Measurements from ENCODE around the gene INTS14. TPM values are rescaled to one million over a fixed set of nuclear protein-coding genes. Genes with fewer than 3 reads are reported as not detected.

INTS14 gene
- total and polyA plus RNA-seq, 9 of the 15 experiments (the other 6 are each of a cell fraction or from before 2014, with no cell fraction given), result 30.5 to 92.4 (median 46.5) TPM

DNA sequence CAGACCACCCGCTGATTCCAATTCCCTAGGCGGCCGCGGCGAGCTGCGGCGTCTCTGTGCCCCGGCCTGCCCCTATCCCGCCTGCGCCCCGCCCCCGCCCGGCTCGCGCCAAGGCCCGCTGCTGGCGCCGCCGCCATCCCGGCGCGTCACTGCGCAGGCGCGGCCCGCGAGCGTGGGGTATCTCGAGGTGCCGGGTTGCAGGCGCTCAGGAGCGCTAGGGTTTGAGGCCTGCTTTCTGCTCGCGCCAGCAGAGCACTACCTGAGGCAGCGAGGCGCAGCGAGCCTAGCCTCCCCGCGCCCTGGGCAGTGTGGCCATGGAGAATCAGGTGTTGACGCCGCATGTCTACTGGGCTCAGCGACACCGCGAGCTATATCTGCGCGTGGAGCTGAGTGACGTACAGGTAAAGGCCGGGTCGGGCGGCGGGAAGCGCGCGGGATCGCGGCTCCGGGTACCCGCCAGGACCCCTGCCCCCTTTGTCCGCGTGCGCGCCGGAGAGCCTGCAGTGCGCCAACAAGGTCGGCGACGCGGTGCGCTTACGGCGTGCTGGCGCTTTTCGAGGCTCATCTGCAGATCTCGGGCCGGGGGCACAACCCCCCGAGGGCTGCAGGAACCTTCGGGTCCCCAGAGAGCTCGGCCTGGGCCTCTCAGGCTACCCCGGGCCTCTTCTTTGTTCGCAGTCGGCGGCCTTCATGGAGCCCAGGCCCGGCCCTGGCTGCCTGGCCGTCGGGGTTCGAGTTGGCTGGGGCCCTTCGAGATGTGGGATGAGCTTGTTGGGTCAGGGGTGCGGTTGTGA is 80.4 kb downstream of the INTS14 start, which contains the start of gene HACD3 (continued):
- TF ChIP-seq ESRRA (IDR thresholded peaks at IDR 0.05; ENCODE audit: borderline replicate concordance, low read depth) (peak; percentile 38; the same call in 1 of the 2 replicates), CTBP1 (IDR thresholded peaks at IDR 0.05; ENCODE audit: borderline replicate concordance) (peak; percentile 67), ZNF41 (CRISPR knock-in tag; conservative IDR thresholded peaks at IDR 0.05) (no peak), ZNF57 (CRISPR knock-in tag; IDR thresholded peaks at IDR 0.05) (no peak), ZNF232 (CRISPR knock-in tag; IDR thresholded peaks at IDR 0.05) (0 out of 2 replicates have a peak, but pooled peaks have one; percentile 61), EZH2 (IDR thresholded peaks at IDR 0.05; ENCODE audit: borderline replicate concordance, low read depth, low read length) (no peak), HDAC2 (IDR thresholded peaks at IDR 0.05) (peak; percentile 12; the same call in 1 of the 2 replicates), ZNF785 (CRISPR knock-in tag; IDR thresholded peaks at IDR 0.05) (no peak), TSC22D4 (tag; IDR thresholded peaks at IDR 0.05) (no peak), ZNF644 (tag; IDR thresholded peaks at IDR 0.05; ENCODE audit: low read depth) (no peak), TAF9B (IDR thresholded peaks at IDR 0.05; ENCODE audit: partially characterized antibody) (no peak), CHCHD3 (CRISPR knock-in tag; IDR thresholded peaks at IDR 0.05) (no peak), IFI16 (CRISPR knock-in tag; IDR thresholded peaks at IDR 0.05) (no peak), ZFX (CRISPR knock-in tag; IDR thresholded peaks at IDR 0.05) (peak; percentile 97), ZNF184 (CRISPR knock-in tag; IDR thresholded peaks at IDR 0.05) (no peak), ZNF146 (CRISPR knock-in tag; IDR thresholded peaks at IDR 0.05; ENCODE audit: unreplicated experiment) (no peak)
- TF ChIP-seq, protein P1, sequence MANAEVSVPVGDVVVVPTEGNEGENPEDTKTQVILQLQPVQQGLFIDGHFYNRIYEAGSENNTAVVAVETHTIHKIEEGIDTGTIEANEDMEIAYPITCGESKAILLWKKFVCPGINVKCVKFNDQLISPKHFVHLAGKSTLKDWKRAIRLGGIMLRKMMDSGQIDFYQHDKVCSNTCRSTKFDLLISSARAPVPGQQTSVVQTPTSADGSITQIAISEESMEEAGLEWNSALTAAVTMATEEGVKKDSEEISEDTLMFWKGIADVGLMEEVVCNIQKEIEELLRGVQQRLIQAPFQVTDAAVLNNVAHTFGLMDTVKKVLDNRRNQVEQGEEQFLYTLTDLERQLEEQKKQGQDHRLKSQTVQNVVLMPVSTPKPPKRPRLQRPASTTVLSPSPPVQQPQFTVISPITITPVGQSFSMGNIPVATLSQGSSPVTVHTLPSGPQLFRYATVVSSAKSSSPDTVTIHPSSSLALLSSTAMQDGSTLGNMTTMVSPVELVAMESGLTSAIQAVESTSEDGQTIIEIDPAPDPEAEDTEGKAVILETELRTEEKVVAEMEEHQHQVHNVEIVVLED (CRISPR knock-in tag; IDR thresholded peaks at IDR 0.05), result peak; percentile 50; the same call in 1 of the 2 replicates
- TF ChIP-seq, protein P2, sequence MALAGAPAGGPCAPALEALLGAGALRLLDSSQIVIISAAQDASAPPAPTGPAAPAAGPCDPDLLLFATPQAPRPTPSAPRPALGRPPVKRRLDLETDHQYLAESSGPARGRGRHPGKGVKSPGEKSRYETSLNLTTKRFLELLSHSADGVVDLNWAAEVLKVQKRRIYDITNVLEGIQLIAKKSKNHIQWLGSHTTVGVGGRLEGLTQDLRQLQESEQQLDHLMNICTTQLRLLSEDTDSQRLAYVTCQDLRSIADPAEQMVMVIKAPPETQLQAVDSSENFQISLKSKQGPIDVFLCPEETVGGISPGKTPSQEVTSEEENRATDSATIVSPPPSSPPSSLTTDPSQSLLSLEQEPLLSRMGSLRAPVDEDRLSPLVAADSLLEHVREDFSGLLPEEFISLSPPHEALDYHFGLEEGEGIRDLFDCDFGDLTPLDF (CRISPR knock-in tag; IDR thresholded peaks at IDR 0.05), result peak; percentile 87
- TF ChIP-seq, protein P3, sequence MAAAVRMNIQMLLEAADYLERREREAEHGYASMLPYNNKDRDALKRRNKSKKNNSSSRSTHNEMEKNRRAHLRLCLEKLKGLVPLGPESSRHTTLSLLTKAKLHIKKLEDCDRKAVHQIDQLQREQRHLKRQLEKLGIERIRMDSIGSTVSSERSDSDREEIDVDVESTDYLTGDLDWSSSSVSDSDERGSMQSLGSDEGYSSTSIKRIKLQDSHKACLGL (CRISPR knock-in tag; IDR thresholded peaks at IDR 0.05; ENCODE audit: borderline replicate concordance, poor library complexity, severe bottlenecking), result no peak
- TF ChIP-seq, protein P4, sequence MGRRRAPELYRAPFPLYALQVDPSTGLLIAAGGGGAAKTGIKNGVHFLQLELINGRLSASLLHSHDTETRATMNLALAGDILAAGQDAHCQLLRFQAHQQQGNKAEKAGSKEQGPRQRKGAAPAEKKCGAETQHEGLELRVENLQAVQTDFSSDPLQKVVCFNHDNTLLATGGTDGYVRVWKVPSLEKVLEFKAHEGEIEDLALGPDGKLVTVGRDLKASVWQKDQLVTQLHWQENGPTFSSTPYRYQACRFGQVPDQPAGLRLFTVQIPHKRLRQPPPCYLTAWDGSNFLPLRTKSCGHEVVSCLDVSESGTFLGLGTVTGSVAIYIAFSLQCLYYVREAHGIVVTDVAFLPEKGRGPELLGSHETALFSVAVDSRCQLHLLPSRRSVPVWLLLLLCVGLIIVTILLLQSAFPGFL (CRISPR knock-in tag; IDR thresholded peaks at IDR 0.05), result no peak
- TF ChIP-seq, protein P5, sequence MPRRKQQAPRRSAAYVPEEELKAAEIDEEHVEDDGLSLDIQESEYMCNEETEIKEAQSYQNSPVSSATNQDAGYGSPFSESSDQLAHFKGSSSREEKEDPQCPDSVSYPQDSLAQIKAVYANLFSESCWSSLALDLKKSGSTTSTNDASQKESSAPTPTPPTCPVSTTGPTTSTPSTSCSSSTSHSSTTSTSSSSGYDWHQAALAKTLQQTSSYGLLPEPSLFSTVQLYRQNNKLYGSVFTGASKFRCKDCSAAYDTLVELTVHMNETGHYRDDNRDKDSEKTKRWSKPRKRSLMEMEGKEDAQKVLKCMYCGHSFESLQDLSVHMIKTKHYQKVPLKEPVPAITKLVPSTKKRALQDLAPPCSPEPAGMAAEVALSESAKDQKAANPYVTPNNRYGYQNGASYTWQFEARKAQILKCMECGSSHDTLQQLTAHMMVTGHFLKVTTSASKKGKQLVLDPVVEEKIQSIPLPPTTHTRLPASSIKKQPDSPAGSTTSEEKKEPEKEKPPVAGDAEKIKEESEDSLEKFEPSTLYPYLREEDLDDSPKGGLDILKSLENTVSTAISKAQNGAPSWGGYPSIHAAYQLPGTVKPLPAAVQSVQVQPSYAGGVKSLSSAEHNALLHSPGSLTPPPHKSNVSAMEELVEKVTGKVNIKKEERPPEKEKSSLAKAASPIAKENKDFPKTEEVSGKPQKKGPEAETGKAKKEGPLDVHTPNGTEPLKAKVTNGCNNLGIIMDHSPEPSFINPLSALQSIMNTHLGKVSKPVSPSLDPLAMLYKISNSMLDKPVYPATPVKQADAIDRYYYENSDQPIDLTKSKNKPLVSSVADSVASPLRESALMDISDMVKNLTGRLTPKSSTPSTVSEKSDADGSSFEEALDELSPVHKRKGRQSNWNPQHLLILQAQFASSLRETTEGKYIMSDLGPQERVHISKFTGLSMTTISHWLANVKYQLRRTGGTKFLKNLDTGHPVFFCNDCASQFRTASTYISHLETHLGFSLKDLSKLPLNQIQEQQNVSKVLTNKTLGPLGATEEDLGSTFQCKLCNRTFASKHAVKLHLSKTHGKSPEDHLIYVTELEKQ (CRISPR knock-in tag; IDR thresholded peaks at IDR 0.05), result no peak
